GM21526 (cell line): ENCODE results near the gene POLD2.
"Not testable (repeated sequence)": the region's sequence is repeated elsewhere in the genome, so short reads cannot be mapped to it uniquely, and the experiment has no call there.

Experiments used
- ATAC-seq: cut with Tn5 transposase; IDR thresholded peaks from one replicate; pipeline ENCODE4 v1.9.1; 2021; ENCODE audit warnings: moderate library complexity; ENCODE audit not compliant: unreplicated experiment, low FRiP score

The POLD2 gene

DNA sequence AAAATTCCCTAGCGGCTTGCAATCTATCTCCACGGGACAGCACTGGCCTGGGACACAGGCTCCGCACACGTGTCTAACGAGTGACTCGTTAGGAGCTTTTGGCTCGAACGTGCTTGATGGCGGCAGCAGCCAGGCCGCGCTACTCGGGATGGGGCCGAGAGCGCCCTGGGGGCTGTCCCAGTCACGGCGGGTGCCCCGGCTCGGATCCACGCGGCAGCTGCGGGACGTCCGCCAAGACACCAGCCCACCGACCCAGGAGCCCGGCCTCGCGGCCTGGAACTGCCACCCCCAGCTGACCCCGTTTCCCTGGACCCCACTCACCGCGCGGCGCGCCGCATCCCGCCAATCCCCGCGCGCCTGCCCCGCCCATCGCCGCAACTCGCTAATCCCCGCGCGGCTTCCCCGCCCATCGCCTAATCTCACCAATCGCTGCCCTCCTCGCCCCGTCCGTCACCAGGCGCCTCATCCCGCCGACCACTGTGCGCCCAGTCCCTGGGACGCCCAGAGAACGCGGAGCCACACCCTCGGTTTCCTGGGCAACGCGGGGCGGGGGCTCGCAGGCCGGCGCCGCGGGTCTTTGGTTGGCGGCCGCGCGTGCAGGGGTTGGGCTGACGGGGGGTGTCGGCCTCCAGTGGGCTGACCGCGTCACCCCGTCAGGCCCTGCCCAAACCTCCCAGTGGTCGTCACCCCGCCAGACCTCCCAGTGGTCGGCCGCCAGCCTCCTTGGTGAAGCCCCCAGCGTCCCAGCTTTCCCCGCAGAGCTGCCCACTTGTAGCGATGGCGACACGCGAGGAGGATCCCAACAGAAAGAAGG, at the start of gene POLD2:
POLD2 (minus strand) TSS at position 359 of the 814 bp plus-strand sequence. CDS start 1,495 bp downstream, outside the sequence.
- peak; percentile 97 for ATAC-seq

DNA sequence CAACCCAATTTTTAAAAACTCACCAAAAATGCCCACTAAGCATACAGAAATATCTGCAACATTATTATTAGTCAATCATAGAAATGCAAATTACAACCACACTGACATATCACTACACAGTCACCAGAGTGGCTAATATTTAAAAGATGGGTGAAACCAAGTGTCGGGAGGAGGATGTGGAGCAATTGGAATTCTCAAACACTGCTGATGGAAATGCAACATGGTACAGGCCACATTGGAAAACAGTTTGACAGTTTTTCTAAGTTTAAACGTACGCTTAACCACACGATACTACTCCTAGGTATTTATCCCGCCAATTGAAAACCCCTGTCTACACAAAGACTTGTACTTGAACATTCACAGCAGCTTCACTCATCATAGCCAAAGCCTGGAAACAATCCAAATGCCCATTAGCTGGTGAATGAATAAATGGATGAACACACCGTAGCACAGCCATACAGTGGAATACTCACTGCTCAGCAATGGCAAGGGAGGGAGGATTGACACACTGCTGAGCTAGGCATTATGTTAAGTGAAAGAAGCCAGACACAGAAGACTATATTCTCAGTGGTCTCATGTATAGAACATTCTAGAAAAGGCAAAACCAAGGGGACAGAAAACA, 49.6 kb upstream of the POLD2 start:
- no peak for ATAC-seq

DNA sequence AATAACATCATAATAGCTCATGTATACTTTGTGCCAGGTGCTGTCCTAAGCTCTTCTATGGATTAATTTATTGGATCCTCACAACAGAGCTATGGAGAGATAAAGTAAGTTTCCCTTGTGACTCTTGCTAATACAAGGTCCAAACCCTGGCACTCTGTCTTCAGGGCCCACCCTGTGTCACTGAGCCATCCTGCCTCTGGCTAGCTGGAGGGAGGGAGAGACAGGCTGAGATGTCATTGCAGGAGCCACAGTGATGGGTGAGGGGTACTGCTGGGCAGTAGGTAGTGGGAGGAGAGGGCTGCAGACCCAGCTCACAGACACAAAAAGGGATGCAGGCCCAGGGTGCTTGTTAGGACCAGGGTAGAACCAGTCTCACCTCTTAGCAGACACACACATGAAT, 49.0 kb upstream of the POLD2 start:
- no peak for ATAC-seq

DNA sequence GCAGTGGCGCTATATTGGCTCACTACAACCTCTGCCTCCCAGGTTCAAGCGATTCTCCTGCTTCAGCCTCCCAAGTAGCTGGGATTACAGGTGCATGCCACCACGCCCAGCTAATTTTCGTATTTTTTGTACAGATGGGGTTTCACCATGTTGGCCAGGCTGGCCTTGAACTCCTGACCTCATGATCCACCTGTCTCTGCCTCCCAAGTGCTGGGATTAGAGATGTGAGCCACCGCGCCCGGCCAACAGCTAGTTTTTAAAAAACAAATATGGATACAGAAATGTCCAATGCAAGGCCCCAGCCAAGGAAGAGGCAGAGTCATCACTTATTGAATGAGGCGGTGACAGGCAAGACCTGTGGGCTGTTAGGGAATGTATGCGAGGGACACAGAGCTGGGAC, 48.6 kb upstream of the POLD2 start:
- not testable (repeated sequence) for ATAC-seq

DNA sequence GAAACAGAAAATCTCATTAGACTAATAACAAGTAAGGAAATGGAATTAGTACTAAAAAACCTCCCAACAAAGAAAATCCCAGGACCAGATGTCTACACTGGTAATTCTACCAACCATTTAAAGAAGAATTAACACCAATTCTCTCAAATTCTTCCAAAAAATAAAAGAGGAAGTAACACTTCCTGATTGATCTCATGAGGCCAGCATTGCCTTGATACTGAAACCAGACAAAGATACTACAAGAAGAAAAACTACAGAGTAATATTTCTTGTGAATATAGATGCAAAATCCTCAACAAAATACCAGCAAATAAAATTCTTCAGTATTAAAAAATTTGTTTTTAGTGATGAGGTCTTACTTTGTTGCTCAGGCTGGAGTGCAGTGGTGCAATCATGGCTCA, 44.6 kb upstream of the POLD2 start:
- peak; percentile 49 for ATAC-seq

DNA sequence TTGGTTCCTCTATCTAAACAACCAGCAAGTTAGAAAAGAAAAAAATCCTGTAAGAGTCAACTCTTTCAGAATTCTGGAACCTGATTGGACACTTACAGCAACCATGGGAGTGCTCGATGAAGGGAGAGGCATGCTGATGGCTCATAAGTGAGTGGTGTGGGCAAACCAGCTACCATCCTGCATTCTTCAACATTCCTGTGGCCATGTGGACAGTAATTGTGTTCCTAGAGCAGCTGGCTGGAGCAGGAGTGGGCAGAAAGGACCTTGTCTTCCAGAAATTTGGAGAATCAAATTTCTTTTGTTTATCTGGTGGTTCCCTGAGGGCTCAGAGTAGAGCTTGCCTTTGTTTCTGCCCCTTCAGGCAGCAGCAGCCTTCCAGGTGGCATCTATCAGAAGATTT, 40.2 kb upstream of the POLD2 start:
- ATAC-seq: no peak

DNA sequence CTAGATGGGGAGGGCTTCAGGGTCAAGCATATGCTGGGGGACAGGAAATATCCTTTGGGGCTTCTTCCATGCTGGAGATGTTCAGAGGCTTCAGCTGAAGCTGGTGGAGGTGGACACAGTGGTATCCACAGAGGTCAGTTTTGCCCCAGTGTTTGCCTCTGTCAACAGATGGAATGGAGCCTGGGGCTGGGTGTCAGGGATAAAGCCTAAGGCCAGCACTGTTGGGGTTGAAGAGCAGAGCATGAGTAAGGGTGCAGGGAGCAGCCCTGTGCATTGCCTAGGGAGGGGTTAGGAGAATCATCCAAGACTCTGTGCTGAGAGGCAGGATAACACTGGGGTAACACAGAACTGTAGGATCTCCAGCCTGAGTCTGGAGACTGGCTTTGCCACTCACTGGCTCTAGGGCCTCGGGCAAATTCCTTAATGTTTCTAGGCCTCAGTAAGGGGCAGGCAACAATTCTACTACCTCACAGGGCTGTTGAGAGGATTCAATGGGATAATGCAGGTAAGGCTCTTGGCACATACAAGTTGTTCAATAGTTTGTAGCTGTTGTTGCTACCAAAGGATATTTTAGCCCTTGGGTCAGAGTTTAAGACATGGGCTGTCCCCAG, 39.5 kb upstream of the POLD2 start:
- ATAC-seq: no peak

DNA sequence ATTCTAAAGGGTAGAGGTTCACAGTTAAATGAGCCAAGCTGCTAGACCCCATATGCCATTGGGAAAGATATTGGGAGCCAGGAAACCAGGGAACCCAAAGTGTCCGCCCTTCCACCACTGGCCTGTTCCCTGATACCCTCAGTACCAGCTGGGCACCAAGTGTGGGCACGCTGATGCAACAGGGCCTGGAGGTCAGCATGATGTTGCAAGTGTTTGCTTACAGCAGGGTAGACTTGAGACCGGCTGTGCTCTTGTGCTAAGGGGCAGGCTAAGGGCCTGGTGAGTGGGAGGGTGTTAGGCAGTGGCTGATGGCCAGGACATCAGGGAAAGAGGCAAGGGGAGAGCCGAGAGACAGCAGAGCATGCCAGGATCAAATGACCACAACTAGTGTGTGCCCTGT, 38.8 kb upstream of the POLD2 start:
- ATAC-seq: no peak

DNA sequence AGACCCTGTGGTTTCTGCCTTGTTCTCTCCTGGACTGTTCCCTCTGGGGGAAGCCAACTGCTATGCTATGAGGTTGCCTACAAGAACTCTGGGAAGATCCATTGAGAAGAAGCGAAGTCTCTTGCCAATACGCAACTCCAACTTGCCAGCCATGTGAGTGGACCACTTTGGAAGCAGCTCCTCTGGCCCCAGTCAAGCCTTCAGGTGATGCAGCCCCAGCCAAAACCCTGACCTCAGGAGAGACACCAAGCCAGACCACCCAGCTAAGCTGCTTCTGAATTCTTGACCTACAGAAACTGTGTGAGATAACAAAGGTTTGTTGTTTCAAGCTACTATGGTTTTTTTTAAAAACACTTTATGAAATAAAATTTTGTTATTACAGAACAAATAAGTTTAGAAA, 38.0 kb upstream of the POLD2 start:
- ATAC-seq: no peak

DNA sequence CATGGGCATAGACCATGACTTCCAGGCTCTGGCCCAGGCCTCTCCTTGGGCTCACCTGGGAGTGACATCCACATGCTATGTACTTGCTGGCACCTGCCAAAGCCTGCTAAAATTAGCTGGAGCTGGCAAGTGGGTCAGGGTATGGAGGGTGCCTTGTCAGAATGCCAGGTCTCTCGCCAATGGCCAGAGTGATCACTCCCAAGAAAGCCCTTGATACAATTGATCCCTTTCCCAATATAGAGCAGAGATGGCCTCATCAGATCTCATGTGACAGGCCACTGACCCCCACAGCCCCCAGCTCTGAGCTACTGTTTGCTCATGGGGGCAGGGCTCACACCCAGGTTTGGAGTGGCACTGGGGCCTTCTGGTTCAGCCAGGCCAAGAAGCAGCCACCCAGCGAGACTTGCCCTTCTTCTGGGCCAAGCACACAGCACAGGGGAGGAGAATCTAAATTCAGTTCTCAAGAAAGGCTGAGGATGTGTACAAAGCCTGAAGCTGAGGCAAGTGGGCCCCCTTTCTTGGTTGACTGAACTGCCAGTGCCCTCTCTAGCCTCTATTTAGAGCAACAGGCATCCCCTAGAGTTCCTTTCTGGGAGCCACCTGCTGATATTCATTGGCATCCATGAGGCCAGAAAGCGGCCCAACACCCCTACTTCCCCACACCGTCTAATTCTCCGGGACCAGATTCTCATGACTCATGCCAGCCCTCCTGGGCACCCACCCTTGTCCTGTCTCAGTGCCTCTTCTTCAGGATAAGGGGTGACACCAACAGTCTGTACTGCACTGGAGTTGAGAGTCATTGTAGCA, 36.7 kb upstream of the POLD2 start:
- ATAC-seq: no peak

DNA sequence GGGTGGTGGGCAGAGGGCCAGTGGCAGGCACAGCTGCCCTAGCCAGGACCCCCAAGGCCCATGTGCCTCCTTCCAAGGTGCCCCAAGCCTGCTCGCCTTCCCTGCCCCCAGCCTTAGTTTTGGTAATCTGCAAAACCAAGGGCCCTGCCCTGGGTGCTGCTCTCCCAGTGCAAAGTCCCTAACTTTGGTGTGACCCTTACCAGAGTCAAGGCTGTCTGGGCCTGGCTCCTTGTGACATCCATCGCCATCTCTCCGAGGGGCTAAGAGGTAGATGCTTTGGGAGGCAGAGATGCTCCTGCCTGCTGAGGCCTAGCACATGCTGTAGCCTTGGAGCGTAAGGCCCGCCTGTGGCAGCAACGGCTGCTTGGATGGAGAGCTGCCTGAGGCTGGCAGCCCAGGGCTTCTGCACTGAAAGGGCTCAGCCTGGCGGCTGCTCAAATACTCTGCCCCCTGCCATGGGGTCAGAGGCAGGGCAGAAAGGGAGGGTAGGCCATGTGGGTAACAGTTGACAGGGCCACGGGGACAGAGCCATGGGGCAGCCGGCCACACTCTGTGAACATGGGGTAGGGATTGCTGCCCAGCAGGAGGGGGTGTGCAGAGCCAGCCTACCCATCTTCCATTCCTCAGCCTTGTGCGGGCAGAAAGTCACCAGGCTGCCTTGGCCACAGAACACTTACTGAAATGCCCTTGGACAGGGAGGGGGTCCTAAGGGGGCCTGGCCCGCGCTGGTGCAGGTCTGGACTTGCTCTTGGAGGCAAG, 35.7 kb upstream of the POLD2 start:
- no peak for ATAC-seq

DNA sequence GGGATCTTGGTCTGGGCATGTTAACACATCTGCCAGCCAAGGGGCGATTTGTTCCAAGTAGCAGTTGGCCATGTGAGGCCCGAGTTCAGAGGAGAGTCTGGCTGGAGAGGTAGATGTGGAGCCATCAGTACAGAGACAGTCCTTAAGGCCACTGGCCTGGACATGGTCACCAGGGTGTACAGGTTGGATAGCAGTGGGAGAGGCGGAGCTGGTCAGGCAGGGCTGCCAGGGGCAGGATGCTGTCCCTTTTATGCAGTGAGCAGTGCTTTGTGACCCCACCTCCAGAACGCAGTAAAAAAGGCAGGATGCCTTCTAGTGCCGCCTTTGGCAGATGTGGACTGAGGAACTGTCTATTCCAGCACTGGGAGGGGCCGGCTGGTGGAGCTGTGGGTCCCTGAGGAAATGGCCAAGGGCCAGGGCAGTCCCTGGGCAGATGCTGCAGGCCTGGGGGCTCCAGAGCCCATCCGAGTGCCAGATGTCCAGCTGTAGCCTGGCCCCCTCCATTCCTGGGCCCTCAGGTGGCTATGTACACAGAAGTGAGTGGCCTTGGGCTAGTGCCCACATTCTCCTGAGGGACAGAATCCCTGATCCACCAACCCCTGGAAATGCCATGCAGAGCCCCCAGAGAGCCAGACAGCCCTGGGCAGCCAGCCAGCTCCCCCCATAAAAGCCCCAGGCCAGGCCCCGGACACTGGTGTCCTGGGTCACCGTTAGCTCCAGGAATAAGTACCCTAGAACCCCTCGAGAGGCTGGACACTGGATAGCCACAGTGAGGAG, 34.9 kb upstream of the POLD2 start:
- ATAC-seq: no peak

DNA sequence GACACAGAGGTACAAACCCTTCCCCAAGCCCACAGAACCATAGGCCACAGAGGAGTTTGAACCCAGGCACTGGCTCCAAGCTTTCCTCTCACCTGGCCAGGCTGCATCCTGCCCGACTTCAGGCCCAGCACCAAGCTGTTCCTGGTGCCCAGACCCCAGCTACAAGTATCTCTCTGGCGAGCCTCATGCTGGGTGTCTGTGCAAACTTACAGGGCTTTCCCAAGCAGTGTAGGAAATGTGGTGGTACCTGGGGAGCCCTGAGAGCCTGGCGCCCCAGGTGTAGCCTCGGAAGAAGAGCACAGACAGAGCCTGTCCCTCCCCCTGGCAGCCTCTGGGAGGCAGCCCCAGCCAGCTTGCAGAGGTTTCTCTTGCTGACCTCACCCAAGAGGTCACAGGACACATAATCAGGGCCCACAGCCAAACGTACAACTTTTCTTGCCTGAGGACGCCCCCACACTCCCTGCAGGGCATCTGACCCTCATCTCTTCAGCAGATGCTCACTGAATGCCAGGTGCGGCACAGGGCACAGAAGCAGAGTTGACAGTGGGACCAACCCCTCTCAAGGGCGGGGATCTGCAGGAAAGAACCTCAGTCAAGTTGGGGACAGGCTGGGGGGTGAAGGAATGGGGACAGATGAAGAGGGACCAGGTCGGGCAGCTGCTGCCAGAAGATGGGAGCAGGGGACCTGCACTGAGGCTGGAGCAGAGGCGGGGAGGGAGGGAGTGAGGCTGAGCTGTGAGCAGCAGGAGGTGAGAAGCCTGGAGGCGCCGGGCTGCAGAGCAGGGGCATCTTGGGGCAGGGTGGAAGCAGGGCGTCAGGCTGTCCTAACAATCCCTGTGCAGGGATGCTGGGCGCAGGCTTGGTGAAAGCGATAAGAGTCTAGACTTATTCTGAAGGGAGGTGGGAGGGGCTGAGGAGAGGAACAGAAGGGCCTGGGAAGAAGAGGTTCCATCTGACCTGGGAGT, 34.0 kb upstream of the POLD2 start:
- no peak for ATAC-seq

DNA sequence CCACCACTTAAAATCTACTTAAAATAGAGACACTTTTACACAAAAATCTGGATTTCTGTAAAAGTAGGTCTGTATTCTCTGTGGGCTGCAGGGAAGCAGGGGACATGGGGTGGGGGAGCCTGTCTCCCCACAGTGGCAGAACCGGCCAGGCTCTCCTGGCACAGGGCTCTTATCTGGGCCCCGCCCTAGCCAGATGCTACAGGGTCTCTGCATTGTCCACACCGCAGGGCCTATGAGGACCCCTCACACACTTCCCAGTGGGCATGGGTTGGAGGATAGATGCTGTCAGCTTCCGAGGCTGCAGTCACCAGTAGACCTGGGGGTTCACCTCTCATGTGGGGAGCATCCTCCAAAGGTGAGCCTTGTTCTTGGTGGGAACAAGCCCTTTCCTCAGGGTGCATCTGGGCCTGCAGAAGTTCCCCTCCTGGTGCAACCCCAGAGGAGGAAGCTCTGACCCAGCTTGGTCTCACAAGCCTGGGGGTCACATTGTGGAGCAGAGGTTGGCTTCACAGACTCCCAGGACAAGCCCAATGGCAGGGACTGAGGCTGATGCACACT, 33.2 kb upstream of the POLD2 start:
- no peak for ATAC-seq

DNA sequence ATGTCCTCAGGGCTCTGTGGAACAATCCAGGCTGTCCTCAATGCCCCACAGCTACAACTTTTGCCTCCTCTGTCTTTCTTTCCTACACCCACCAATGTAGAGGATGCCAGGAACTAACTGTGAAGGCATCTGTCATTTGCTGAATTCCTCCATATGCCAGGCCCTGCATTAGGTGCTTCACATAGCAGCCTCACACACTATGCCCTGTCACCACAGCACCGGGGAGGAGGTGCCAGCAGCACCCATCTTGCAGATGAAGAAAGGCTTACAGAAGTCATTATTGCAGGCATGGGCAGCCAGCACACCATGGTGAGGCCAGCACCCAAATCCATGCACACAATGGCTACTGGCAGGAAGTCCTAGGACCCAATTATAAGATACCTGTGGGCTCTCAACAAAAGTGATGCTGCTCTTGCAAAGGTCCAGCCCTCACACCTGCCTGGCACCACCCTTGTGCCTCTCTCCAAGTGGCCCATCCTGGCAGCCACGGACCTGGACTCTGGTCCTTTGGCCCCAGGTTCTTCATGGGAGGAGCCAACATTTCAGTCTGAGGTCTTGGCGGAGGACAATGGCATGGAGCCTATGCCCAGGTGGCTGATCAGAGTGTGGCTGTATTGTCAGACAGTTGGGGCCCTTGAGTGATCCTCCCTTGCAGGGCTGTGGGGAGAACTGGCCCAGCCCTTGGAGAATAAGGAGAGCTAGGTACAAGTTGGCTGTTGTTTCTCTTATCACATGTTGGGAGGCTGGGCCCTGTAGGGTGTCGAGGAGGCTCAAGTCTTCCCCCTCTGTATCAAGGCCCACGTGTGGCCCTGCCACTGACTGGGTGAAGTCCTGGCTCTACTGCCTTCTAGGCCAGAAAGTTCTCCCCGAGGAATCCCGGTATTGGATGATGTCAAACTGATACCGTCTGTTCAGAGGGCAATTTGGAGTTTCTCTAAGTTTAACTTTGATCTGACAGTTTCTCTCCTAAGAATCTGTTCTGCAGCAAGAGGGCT, 32.1 kb upstream of the POLD2 start:
- no peak for ATAC-seq

DNA sequence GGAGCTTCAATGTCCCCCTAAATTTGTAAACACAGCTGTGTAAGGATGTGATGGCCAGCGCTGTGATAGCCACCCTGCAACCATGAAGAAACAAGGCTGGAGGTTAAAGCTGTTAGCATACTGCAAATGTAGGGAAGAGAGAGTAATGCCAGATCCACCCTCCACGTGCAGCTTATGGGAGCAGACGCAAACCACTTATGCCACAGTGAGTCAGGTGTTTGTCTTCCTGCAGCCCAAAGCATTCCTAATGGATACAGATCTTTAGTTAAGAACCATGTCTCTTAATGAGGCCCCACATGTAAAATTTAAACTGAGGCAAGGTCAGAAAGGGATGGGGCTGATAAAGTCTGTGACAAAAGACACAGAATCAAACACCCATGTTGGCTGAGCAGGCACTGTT, 31.4 kb upstream of the POLD2 start:
- no peak for ATAC-seq

DNA sequence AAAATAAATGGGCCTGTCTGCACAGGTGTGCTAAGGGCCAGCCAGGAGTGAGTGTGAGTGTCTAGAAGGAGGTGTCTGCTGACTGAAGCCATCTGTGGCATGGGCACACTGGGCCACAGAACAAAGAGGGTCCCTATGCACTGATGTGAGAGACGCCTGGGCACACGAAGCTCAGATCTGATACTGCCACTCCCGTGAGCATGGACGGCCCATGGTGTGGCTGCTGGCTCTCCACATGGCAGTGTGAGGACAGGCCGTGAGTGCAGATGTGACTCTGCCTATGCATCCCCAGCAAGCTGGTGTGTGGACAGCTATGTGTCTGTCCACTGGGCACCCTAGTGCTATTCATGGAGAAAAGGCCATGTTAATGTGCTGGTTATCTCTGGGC, 30.6 kb upstream of the POLD2 start:
- ATAC-seq: no peak
